Measurements from ENCODE around the gene AGAP1.

AGAP1 gene

GRCh38 chr2:236070236-236070635 lies 576.4 kb downstream of the AGAP1 start:
- no peak overlapping the region for H3K4me3 ChIP-seq (ENCODE audit: low read depth, low read length)
- no peak for DNase-seq (ENCODE audit: low read depth)
- no peak for TF ChIP-seq CTCF (IDR thresholded peaks at IDR 0.05; ENCODE audit: low read depth, low read length, missing control alignments)

- no peak for DNase-seq (ENCODE audit: low read depth)
- H3K4me3 ChIP-seq (ENCODE audit: low read depth, low read length): no peak overlapping the region
- TF ChIP-seq CTCF (IDR thresholded peaks at IDR 0.05; ENCODE audit: low read depth, low read length, missing control alignments): no peak
Measured at GRCh38 chr2:236073246-236073645, 579.4 kb downstream of the AGAP1 start.

- H3K4me3 ChIP-seq (ENCODE audit: low read depth, low read length): no peak overlapping the region
- no peak for TF ChIP-seq CTCF (IDR thresholded peaks at IDR 0.05; ENCODE audit: low read depth, low read length, missing control alignments)
- DNase-seq (ENCODE audit: low read depth): no peak
Measured at GRCh38 chr2:236073867-236074655, 580.2 kb downstream of the AGAP1 start.

GRCh38 chr2:236075802-236076201 lies 582.0 kb downstream of the AGAP1 start:
- no peak overlapping the region for H3K4me3 ChIP-seq (ENCODE audit: low read depth, low read length)
- no peak for TF ChIP-seq CTCF (IDR thresholded peaks at IDR 0.05; ENCODE audit: low read depth, low read length, missing control alignments)
- no peak for DNase-seq (ENCODE audit: low read depth)

GRCh38 chr2:236078297-236079255 lies 584.7 kb downstream of the AGAP1 start:
- no peak for TF ChIP-seq CTCF (IDR thresholded peaks at IDR 0.05; ENCODE audit: low read depth, low read length, missing control alignments)
- DNase-seq (ENCODE audit: low read depth): no peak

GRCh38 chr2:236080412-236080811 lies 586.6 kb downstream of the AGAP1 start:
- H3K4me3 ChIP-seq (ENCODE audit: low read depth, low read length): no peak overlapping the region
- no peak for TF ChIP-seq CTCF (IDR thresholded peaks at IDR 0.05; ENCODE audit: low read depth, low read length, missing control alignments)
- DNase-seq (ENCODE audit: low read depth): no peak

More at GRCh38 chr2:236078297-236079255, 584.7 kb downstream of the AGAP1 start:
- no peak overlapping the region for H3K4me3 ChIP-seq (ENCODE audit: low read depth, low read length)

Measured in GM12864 (cell line).